Uterus (tissue), 2 donors: ENCODE data around the gene GRM3.

Experiments
- POLR2A ChIP-seq, 2 donors: fragments of 450-650 bp; IDR thresholded peaks; one replicate each; pipeline ENCODE4 v1.6.1; 2016; ENCODE audit warnings: antibody characterized with exemption in 2 of 2, mild to moderate bottlenecking in 1 of 2, moderate library complexity in 1 of 2
- TF ChIP-seq, protein P1 (sequence below), 4 experiments: fragments of 200-600 bp in 2 of 4; fragments of 450-650 bp in 2 of 4; sonication (generic) in 2 of 4; IDR thresholded peaks; one replicate each; pipeline ENCODE4 v1.5.1; 2016 to 2019; ENCODE audit warnings: antibody characterized with exemption in 4 of 4, mild to moderate bottlenecking in 2 of 4, moderate library complexity in 1 of 4

DNA sequence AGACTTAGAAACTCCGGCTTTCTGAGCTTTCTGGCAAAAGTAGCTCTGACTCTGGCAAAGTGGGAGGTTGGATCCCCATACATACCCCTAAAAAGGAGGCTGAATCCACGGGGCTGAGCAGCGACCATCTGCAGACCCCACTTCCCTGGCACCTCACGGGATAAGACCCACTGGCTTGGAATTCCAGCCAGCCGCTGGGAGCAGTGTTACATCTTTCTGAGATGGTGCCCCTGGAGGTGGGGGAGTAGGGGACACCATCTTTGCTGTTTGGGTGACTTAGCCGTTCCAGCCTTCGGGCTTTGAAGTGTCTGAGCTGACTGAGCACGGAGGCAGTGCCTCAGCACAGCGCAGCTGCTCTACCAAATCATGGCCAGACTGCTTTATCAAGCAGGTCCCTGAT, 45.0 kb upstream of the GRM3 start:
- no peak for TF ChIP-seq POLR2A (IDR thresholded peaks at IDR 0.05)
- TF ChIP-seq, protein P1, sequence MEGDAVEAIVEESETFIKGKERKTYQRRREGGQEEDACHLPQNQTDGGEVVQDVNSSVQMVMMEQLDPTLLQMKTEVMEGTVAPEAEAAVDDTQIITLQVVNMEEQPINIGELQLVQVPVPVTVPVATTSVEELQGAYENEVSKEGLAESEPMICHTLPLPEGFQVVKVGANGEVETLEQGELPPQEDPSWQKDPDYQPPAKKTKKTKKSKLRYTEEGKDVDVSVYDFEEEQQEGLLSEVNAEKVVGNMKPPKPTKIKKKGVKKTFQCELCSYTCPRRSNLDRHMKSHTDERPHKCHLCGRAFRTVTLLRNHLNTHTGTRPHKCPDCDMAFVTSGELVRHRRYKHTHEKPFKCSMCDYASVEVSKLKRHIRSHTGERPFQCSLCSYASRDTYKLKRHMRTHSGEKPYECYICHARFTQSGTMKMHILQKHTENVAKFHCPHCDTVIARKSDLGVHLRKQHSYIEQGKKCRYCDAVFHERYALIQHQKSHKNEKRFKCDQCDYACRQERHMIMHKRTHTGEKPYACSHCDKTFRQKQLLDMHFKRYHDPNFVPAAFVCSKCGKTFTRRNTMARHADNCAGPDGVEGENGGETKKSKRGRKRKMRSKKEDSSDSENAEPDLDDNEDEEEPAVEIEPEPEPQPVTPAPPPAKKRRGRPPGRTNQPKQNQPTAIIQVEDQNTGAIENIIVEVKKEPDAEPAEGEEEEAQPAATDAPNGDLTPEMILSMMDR (IDR thresholded peaks at IDR 0.05), result no peak
